DMS153 (cell line): Measurements from ENCODE around the gene GLP2R.
"Not testable (repeated sequence)": the region's sequence is repeated elsewhere in the genome, so short reads cannot be mapped to it uniquely, and the experiment has no call there.

Experiments
- DNase-seq: peaks from one replicate; lab custom pipeline; 2025; lab: John Stamatoyannopoulos, UW

The GLP2R gene, protein sequence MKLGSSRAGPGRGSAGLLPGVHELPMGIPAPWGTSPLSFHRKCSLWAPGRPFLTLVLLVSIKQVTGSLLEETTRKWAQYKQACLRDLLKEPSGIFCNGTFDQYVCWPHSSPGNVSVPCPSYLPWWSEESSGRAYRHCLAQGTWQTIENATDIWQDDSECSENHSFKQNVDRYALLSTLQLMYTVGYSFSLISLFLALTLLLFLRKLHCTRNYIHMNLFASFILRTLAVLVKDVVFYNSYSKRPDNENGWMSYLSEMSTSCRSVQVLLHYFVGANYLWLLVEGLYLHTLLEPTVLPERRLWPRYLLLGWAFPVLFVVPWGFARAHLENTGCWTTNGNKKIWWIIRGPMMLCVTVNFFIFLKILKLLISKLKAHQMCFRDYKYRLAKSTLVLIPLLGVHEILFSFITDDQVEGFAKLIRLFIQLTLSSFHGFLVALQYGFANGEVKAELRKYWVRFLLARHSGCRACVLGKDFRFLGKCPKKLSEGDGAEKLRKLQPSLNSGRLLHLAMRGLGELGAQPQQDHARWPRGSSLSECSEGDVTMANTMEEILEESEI

DNA sequence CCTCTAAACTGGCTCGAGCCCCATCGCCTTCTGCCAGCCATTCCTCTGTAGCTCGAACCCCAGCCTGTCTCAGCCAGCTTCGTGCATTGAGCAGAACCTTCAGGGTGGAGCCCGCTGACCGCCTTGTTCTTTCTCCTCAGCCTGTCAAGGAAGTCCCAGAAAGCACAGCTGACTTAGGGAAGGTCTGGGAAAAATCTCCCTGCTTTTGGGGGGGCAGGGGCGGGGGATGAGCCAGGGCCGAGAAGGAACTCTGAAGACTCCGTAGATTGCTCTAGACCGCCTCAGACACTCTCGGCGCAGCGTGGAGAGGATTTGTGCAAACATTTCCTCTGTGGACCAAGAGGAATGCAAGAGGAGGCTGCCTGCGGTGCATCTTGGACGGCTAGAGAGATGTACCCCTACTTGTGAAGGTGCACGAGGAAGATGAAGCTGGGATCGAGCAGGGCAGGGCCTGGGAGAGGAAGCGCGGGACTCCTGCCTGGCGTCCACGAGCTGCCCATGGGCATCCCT lies at the start of gene GLP2R:
GLP2R (plus strand) TSS at position 284 of the 510 bp plus-strand sequence; CDS start at position 424, 140 bp downstream.
- DNase-seq = no peak

- DNase-seq = no peak
Measured at GRCh38 chr17:9776911-9777310, 48.8 kb upstream of the GLP2R start.

DNA sequence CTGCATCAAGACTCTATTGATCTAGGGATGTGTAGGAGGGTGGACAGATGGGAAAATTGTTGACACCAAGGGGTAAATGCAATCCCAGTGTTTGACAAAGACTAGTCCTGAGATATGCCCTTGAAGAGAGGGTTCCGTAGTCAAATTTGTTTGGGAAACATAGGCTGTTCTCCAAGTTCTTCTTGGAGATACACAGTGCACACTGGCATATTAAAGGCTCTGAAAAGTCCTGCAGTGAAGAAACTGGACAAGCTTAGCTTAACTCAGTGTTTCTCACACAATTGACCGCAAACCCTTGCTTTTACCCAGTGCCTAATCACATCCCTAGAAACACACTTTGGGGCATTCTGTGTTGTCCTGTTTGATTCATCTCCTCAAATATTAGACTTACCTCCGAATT lies 45.2 kb upstream of the GLP2R start:
- DNase-seq = no peak

- no peak for DNase-seq
Measured at GRCh38 chr17:9783050-9783449, 42.7 kb upstream of the GLP2R start.

DNA sequence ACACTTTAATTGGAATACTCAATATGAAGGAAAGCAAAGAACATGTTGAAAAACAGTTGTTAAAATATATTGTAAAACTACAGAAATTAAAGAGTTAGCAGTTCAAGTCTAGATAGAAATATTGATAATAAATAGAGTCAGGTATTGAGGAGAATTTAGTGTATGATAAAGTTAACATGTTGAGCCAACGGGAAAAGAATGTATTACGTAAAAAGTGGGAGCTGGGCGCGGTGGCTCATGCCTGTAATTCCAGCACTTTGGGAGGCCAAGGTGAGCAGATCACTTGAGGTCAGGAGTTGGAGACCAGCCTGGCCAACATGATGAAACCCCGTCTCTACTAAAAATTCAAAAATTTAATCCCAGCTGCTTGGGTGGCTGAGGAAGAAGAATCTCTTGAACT lies 42.3 kb upstream of the GLP2R start:
- DNase-seq = not testable (repeated sequence)

- no peak for DNase-seq
Measured at GRCh38 chr17:9784544-9784943, 41.2 kb upstream of the GLP2R start.

- DNase-seq = no peak
Measured at GRCh38 chr17:9788601-9789000, 37.1 kb upstream of the GLP2R start.

DNA sequence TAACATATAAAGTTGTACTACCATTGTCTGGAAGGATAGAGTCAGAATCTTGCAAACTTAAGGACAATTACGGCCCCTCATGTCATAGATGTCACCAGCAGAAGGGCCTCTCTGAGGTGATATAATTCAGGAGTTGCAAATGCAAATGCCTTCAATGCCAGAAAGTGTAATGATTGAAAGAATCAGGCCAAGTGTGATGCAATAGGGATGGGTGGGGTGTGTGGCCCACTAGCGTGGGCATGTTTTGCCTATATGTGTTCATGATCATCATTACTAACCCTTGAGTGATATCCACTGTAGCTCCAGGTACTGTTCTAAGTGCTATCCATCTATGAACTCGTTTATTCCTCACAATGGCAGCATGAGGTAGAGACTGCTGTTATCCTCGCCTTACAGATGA lies 35.4 kb upstream of the GLP2R start:
- no peak for DNase-seq

GRCh38 chr17:9790889-9791876 lies 34.5 kb upstream of the GLP2R start, which contains the start of gene DHRS7C:
Gene DHRS7C (minus strand): TSS chr17:9791592. CDS start chr17:9791284, 308 bp downstream.
- DNase-seq = no peak

DNA sequence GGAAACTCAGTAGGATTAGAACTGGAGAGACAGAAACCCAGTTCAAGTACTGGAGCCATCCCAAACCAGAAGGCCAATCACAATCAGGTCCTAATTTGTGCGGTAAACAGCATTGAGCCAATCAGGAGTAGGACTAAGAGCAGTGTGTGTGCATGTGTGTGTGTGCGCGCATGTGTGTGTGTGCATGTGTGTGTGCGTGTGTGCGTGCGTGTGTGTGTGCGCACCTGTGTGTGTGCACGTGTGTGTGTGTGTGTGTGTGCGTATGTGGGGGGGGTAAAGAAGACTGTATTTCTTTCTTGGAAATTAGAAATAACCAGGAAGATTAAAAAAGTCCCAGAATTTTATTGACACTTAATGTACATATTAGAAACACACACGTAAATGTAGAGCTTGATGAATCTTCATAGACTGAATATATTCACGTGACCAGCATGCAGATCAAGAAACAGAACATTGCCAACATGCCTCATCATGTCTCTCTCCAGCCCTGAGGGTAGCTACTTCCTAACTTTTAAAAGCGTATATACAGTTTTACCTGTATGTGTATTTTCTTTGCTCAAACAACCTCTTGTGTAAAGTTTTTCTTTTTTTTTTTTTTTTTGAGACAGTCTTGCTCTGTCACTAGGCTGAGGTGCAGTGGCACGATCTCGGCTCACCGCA lies 33.4 kb upstream of the GLP2R start:
- no peak for DNase-seq

- DNase-seq = no peak
Measured at GRCh38 chr17:9798008-9798407, 27.7 kb upstream of the GLP2R start.

DNA sequence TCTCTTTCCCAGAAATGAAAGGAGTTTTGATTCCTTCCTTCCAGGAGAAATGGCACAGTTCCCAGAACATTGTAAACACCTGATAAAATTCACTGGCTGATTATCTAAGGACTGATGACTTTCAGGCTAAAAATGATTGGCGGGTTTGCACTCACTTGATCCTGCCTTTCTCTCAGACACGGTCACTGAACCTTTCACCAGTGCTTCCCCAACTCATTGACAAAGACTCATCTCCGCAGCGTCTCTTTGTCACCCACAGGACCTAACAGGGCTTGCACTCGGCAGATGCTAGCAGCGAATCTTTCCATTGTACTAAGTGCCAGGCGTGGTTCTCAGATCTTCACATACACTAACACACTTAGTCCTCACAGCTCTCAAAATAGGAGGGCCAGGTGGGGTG lies 27.0 kb upstream of the GLP2R start:
- no peak for DNase-seq

DNA sequence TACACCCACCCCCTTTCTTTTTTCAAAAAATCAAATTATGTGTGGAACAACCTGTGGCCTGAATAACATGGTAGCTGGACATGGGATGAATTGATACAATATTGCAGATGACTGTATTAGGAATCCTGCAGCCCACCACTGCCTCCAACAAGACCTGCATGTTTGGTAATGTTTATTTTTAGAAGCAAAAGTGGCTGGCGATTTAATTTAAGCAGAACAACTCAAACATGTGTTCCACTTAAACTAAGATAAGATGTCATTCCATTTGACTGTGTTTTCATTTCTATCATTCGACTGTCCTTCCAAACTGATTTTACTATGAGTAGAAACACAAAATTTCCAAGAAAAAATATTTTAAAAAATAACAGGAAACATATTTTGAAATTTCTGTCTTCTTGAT lies 24.2 kb upstream of the GLP2R start:
- DNase-seq = no peak

DNA sequence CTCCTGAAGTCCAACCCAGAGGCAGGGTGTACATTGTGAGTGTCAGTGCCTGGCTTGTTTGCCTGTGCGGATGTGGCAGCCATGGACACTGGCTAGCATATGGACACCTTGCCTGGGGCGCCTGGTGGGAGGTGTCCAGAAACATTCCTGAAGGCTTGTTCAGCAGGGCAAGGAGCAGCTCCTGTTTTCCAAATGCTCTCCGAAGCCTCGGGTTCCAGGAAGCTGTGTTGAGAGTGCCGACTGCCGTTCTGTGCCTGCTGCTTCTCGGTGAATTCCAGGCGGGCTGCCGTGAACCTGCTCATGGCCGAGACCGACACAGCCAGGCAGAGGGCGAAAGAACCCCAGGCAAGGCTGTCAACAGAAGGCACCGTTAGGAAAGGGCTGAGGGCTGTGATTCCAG lies 23.4 kb upstream of the GLP2R start:
- no peak for DNase-seq

GRCh38 chr17:9802697-9803096 lies 23.0 kb upstream of the GLP2R start:
- DNase-seq = no peak

GRCh38 chr17:9805769-9806168 lies 20.0 kb upstream of the GLP2R start:
- no peak for DNase-seq

DNA sequence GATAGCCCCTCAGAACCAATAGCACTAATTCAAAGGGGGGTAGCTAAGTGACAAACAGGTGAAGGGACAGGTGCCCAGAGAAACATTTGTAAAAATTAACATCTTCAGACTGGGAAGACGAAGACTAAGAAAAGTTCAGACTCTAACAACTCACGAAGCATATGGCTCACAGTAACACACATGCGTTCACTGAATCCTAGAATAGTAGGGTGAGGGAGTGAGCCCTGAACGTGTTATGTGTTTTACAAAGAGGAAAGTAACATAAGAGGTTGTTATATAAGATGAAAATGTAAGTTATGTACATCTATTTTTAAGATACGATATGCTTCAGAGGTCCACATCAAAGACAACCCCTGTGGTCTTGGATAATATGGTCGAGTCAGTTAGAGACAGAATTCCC lies 19.0 kb upstream of the GLP2R start:
- DNase-seq = no peak

GRCh38 chr17:9809409-9809808 lies 16.3 kb upstream of the GLP2R start:
- no peak for DNase-seq

DNA sequence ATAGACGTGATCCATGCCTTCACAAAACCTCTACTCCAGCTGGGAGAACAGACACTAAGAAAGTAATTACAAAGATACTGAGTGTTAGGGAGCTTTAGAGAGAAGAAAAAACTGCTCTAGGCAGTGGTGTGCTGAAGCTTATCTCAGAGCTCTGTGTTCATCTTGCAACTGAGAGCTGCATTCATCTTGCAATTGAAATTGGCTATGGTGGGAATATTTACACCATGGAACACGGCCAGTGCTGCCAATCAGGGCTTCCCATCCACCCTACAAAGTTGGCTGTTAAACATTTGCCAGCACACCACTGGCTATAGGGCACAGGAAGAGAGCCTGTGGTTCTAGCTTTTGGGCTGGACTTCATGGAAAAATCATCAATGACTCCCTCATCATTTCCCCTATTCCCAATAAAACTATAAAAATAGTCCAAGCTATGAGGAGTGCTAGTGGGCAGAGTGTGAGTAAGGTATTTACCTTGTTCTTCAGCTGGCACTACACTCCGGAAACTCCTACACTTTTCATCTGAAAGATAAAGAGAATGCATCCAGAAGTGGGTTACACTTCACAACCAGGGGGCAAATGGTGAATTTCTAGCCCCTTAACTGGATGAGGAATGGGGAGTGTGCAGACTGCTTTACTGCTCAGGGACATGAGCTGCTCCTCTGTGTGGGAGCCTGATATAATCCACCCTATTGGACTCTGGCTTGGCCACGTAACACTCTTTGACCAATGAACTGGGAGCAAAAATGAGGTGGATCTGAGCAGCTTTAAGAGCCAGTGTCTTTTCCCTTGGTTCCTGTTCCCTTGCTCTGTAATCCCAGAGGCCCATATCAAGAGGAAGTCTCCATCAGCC lies 15.4 kb upstream of the GLP2R start:
- DNase-seq = no peak

GRCh38 chr17:9811086-9811485 lies 14.6 kb upstream of the GLP2R start:
- DNase-seq = no peak

- DNase-seq = no peak
Measured at GRCh38 chr17:9811537-9811936, 14.2 kb upstream of the GLP2R start.
